Measurements from ENCODE around the gene CEP104. TPM values are rescaled to one million over a fixed set of nuclear protein-coding genes. Genes with fewer than 3 reads are reported as not detected.
"Not testable (repeated sequence)": the region's sequence is repeated elsewhere in the genome, so short reads cannot be mapped to it uniquely, and the experiment has no call there.

The CEP104 gene
- total RNA-seq, 1 experiment from 2014 or later = 32.6 TPM

DNA sequence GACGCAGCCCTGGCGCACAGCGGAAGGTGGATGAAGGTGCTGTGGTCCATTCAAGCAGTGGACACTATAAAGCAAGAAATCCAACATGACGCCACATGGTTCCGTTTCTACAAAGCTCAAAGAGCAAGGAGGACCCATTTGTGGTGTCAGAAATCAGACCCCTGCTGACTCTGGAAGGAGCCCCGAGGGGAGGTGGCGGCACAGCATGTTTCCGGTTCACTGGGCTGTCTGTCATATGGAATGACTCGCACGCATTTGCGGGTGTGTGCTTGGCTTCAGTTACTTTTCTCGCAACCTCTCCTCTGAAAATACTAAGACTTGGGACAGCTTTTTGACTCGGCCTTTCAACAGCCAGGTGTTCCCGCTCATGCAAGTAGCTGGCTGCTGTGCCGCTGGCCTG is 31.7 kb downstream of the CEP104 start:
- no peak for DNase-seq (ENCODE audit: low read depth)

DNA sequence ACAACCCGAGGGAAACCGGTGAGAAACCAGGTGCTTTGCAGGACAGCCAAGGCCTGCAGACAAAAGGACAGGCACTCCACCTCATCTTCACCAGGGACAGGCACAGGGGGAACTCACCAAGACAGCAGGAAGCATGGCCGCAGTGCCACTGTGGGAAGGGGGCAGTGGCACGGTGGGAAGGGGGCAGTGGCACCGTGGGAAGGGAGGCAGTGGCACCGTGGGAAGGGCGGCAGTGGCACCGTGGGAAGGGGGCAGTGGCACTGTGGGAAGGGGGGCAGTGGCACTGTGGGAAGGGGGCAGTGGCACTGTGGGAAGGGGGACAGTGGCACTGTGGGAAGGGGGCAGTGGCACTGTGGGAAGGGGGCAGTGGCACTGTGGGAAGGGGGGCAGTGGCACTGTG is 32.4 kb downstream of the CEP104 start:
- DNase-seq (ENCODE audit: low read depth) = no peak

- DNase-seq (ENCODE audit: low read depth) = no peak
Observed at GRCh38 chr1:3822421-3822820, 34.6 kb downstream of the CEP104 start.

GRCh38 chr1:3821908-3822307 is 35.1 kb downstream of the CEP104 start:
- DNase-seq (ENCODE audit: low read depth) = no peak

DNA sequence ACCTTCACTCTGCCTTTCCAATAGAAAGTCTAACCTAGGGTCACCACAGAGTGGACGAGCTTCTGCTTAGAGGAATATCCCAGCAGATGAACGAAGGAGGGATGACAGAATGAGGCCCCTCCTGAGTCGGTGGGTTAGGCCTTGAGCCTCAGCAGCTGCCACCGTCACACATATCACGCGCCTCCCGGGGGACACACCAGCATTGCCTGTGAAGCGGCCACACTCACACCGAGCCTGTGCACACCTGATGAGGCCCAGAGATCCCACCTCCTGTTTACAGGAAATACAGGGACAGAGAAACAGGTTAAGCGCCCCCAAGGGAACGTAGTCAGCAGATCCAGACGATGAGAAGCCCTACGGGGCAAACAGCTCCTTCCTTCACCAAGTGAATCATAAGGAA is 35.6 kb downstream of the CEP104 start:
- no peak for DNase-seq (ENCODE audit: low read depth)

GRCh38 chr1:3821004-3821403 is 36.0 kb downstream of the CEP104 start:
- DNase-seq (ENCODE audit: low read depth) = no peak

DNA sequence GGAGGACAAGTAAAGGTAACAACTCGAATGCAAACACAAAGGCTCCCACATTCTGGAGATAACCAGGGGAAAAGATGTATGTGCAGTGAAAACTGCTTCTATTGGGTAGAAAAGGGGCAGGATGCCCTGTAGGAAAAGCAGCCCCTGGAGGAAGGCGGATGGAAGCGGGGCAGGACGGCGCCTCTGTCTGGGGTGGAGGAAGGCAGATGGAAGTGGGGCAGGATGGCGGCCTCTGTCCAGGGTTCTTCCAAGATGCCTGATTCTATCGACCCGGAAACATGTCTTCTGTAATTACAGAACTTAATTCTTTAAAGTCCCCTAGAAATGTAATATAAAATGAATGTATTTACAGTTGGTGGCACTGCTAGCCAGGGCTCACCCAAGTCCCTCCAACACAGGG is 36.7 kb downstream of the CEP104 start:
- no peak for DNase-seq (ENCODE audit: low read depth)

DNA sequence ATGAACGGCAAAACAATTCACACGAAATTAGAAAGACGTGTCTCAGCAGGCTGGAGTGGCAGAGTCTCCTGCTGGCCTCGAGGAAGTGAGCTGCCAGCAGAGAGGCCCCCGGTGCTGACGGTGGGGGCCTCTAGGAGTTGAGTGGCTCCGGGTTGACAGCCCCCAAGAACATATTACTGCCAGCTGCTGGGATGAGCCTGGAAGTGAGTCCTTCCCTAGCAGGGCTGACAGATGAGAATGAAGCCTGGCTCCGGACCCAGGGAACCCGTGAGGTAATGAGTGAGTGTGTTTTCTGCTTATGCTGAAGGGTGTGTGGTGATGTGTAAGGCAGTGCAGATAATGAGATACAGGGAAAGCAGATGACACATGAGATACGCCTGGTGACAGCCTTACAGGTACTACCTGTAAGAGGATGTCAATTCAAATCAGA is 37.2 kb downstream of the CEP104 start:
- DNase-seq (ENCODE audit: low read depth) = no peak

GRCh38 chr1:3817821-3818597 is 39.0 kb downstream of the CEP104 start:
- DNase-seq (ENCODE audit: low read depth) = no peak

GRCh38 chr1:3817138-3817740 is 39.8 kb downstream of the CEP104 start:
- DNase-seq (ENCODE audit: low read depth) = no peak

GRCh38 chr1:3816331-3817137 is 40.5 kb downstream of the CEP104 start:
- no peak for DNase-seq (ENCODE audit: low read depth)

- DNase-seq (ENCODE audit: low read depth) = no peak
Observed at GRCh38 chr1:3814771-3815561, 42.0 kb downstream of the CEP104 start.

DNA sequence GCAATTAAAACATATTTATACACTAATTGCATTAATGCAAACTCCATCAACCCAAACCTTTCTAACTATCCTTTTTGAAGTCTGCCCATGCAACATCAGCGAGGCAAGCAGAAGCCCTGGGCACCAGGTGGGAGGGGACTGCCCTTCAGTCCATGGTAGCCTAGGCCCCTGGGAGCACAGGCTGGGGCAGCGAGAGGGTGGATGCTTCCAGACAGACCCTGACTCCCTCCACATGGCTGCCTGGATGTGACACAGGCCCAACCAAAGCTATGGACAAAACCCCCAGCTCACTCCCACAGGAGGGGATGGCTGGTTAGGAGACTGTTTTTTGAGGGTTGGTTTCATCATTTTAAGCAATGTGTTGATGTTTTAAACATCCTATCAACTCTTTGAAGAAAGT is 42.9 kb downstream of the CEP104 start:
- DNase-seq (ENCODE audit: low read depth) = no peak

GRCh38 chr1:3811595-3811911 is 45.5 kb downstream of the CEP104 start:
- no peak for DNase-seq (ENCODE audit: low read depth)

GRCh38 chr1:3810149-3810761 is 46.8 kb downstream of the CEP104 start:
- not testable (repeated sequence) for DNase-seq (ENCODE audit: low read depth)

- DNase-seq (ENCODE audit: low read depth) = no peak
Observed at GRCh38 chr1:3809680-3810079, 47.3 kb downstream of the CEP104 start.

GRCh38 chr1:3807769-3808168 is 49.2 kb downstream of the CEP104 start:
- DNase-seq (ENCODE audit: low read depth) = no peak

GRCh38 chr1:3805038-3805437 is 52.0 kb downstream of the CEP104 start:
- no peak for DNase-seq (ENCODE audit: low read depth)

- DNase-seq (ENCODE audit: low read depth) = peak; percentile 18
Observed at GRCh38 chr1:3804627-3804944, 52.4 kb downstream of the CEP104 start.

GRCh38 chr1:3803905-3804626 is 52.9 kb downstream of the CEP104 start:
- peak; percentile 44 for DNase-seq (ENCODE audit: low read depth)

- not testable (repeated sequence) for DNase-seq (ENCODE audit: low read depth)
Observed at GRCh38 chr1:3800795-3801194, 56.2 kb downstream of the CEP104 start.

Measured in RPMI7951 (cell line).